ENCODE data around the gene PCSK1N.

PCSK1N gene

DNA sequence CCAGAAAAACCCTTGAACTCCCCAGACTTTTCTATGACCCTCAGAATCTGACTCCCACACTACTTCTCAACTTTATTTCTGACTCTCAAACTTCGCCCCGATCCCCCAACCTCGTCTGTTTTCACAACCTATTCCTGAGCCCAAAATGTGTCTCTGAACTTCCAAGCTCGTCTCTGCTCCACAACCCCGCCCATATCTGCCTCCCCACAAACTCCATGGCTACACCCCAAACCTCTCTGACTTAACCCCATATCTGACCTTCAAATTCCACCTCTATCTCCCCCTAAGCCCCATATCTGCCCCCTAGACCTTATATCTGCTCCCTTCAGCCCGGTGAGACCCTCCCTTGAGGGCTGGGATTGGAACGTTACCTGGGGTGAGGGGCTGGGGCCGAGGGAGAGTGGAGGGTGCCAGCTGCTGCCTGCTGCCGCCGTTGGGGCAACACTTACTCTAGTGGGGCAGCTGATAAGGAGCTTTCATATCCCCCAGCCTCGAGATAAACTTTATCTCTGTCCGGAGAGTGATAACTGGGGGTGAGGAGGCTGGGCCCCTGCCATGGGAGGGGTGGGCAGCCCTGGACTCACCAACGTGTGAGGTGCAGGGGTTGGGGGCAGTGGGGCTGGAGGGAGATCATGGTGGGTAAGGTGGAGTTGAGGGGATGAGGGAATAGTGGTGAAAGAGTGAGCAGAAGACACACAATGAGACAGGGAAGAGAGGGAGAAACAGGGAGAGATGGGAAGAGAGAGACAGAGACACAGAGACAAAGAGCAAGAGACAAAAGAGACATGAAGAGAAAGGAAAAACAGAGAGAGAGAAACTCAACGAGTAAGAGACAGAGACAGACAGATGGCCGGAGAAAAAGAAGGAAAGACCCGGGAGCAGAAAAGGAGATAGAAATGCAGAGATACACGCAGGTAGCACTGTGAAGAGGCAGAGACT, 47.6 kb downstream of the PCSK1N start:
- no peak for DNase-seq

DNA sequence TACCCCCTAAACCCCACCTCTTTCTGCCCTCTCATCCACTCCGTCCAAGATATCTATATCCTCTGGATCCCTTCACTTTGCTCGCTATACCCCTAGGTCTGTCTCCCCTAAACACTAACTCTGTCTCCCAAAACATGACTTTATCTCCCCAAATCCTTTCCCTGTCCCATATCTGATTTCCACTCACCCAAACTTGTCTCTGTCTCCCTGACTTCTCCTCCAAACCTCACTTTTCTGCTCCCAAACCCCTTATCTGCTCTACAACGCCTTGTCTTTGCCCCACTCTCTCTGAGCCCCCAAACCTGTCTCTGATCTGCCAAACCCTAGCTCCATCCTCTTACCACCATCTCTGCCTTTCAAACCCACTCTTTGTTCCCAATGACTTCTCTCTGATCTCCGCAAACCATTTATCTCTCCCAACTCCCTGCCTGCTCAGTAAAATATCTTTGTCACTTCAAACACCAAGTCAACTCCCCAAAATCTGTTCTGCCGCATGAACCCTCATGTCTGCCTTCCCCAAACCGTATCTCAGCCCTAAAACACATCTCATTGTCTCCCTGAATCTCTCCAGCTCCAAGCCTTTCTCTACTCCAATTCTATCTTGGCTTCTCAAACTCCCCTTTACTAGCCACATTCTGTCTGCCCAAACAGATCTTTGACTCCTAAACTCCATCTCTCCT, 48.4 kb downstream of the PCSK1N start:
- no peak for DNase-seq

DNA sequence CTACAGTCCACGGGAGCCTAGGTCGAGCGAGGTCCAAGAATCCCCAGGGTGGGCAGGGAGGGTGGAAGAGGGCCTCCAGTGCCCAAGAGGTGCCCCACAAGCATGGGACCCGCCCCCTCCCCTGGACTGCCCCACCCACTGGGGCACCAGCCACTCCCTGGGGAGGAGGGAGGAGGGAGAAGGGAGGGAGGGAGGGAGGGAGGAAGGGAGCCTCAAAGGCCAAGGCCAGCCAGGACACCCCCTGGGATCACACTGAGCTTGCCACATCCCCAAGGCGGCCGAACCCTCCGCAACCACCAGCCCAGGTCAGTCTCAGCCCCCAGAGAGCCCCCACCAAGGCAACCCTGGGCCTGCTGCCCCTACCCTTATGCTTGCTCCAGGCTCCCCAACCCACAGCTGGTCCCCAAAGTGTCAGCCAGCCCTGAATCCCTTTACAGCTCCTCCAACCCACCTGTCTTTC, 49.0 kb downstream of the PCSK1N start, which contains the start of gene GATA1:
TSS of gene GATA1 (plus strand) at position 250 of the 460 bp plus-strand sequence. CDS start 4,520 bp downstream, outside the sequence.
- DNase-seq: no peak

DNA sequence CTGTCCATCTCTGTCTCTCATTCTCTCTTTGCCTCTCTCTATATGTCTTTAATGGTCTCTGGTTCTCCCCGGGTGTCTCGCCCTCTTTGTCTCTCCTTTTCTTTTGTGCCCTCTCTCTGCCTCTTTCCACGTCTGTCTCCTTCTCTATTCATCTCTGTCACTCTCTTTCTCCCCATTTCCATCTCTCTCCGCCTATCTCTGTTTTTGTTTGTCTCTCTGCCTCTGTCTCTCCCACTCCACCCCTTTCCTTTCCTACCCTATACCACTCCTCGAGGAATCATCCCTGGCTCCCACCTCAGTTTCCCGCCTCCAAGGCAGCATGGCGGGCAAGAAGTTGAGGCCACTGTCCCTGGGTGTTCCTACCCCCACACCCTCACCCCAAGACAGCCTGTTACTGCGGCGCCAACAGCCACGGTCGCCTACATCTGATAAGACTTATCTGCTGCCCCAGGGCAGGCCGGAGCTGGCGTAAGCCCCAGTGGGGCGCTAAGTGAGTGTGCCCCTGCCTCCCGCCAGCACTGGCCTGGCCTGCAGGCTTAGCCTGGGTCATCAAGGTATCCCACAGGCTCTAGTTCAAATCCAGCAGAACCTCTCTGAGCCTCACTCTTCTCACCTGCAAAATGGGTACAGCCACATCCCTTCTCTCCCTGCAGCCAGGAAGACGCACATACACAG, 49.7 kb downstream of the PCSK1N start:
- DNase-seq: no peak

DNA sequence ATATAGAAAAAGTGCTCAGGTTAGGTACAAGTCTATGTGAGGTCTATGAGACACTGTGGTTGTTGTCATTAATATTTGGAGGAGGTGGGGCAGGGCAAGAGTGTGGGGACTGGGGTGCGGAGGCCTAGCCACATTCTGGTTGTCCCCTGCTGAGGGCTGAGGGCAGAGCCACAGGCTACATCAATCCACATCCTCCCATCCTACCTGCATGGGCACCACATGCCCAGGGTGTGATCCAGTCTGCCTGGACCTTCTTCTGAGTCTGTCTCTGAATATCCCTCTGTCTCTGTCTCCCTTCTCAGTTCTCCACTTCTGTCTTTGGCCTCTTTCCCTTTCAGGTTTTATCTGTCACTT, 50.2 kb downstream of the PCSK1N start:
- no peak for DNase-seq

DNA sequence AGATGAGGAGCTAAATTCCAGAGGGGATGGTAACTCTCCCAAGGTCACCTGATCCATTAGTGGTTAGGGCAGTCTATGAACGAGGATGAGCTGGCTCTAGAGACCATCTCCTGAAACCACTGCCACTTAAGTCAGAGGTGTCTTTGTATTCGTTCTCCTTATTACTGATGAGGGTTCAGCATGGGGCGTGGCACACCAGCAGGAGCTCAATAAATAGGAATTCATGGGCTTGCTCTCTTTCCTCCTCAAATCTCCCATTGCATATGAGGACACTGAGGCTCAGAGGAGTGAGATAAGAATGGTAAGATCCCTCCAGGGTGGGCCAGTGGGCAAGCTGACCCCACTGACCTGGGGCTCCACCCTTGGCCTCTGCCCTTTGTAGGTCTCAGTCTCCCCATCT, 50.7 kb downstream of the PCSK1N start:
- DNase-seq: no peak

DNA sequence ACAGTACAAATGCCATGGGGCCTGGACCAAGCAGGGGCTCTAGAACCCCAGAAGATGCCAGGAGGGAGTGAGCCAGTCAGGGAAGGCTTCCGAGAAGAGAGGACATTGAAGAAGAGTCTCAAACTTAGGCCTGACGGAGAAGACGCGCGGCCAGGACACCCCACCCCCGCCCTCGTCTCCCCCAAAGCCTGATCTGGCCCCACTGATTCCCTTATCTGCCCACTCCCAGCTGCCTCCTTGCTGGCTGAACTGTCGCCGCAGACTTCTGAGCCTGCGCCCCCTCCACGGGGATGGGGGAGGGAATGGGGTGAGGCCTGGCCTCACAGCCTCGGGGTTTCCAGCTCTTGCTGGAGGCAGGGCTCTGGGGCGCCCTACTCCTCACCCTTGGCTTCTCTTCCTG, 52.6 kb downstream of the PCSK1N start:
- DNase-seq: no peak

DNA sequence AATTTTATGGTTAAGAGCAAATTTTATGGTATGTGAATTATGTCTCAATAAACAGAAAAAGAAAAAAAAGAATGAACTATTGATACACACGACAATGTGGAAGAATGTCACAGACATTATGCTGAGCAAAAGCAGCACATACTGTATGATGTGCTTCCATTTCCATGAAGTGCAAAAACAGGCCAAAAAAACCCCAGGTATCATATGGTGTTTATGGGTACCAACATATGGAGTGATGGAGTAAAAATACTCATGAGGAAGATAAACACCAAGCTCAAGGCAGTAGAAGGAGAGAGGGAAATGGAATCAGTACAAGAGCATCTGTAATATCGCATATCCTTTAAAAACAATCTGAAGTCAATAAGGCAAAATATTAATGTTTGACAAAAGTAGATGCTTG, 53.2 kb downstream of the PCSK1N start:
- DNase-seq: no peak

DNA sequence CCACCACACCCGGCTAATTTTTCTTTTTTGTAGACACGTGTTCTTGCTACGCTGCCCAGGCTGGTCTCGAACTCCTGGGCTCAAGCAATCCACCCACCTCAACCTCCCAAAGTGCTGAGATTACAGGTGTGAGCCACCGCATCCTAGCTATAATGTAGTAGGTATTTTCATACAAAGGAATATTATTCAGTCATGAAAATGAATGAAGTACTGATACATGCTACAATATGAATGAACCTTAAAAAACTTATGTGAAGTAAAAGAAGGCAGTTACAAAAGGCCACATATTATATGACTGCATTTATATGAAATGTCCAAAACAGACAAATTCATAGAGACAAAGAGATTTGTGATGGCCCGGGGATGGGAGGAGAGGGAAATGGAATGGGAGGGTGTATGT, 53.7 kb downstream of the PCSK1N start:
- no peak for DNase-seq

Measured in fibroblast of skin of scalp (primary cell).